ENCODE data around the gene SLC9A6.

The SLC9A6 gene

GRCh38 chrX:135985157-135985972, at the start of gene SLC9A6:
Gene SLC9A6, plus strand, starts transcription at chrX:135985435. Its CDS starts 224 bp downstream, at chrX:135985659.
- DNase-seq (peak; percentile 74), ATAC-seq (peak; percentile 91)

GRCh38 chrX:135944486-135944885, 40.7 kb upstream of the SLC9A6 start:
- DNase-seq (no peak), ATAC-seq (no peak)

GRCh38 chrX:135951291-135951690, 33.9 kb upstream of the SLC9A6 start:
- no peak for ATAC-seq
- no peak for DNase-seq

GRCh38 chrX:135973025-135973547, 12.1 kb upstream of the SLC9A6 start:
- DNase-seq (no peak), ATAC-seq (no peak)

GRCh38 chrX:135973548-135974278, 11.5 kb upstream of the SLC9A6 start, which contains the start of gene MMGT1:
Gene MMGT1, minus strand, starts transcription at chrX:135973988. Its CDS starts 313 bp downstream, at chrX:135973675.
- peak; percentile 81 for DNase-seq
- peak; percentile 93 for ATAC-seq

GRCh38 chrX:135974279-135974856, 10.9 kb upstream of the SLC9A6 start:
- peak; percentile 70 for DNase-seq
- peak; percentile 19 for ATAC-seq

GRCh38 chrX:135975421-135975820, 9.8 kb upstream of the SLC9A6 start:
- DNase-seq (no peak), ATAC-seq (no peak)

- ATAC-seq (no peak), DNase-seq (no peak)
These were observed 7.6 kb upstream of the SLC9A6 start for GRCh38 chrX:135977611-135978010.

- DNase-seq = no peak
- no peak for ATAC-seq
These were observed 4.2 kb upstream of the SLC9A6 start for GRCh38 chrX:135981010-135981409.

GRCh38 chrX:135981668-135982067, 3.6 kb upstream of the SLC9A6 start:
- DNase-seq (no peak), ATAC-seq (no peak)

GRCh38 chrX:135982860-135983259, 2.4 kb upstream of the SLC9A6 start:
- no peak for ATAC-seq
- no peak for DNase-seq

- no peak for ATAC-seq
These were observed 979 bp upstream of the SLC9A6 start for GRCh38 chrX:135984256-135984655.

GRCh38 chrX:135984791-135985156, 461 bp upstream of the SLC9A6 start:
- DNase-seq (no peak), ATAC-seq (peak; percentile 29)

More at GRCh38 chrX:135984256-135984655, 979 bp upstream of the SLC9A6 start:
- no peak for DNase-seq

GRCh38 chrX:135985973-135986310, 707 bp downstream of the SLC9A6 start:
- ATAC-seq (no peak), DNase-seq (no peak)

- ATAC-seq (no peak), DNase-seq (no peak)
These were observed 3.0 kb downstream of the SLC9A6 start for GRCh38 chrX:135988245-135988644.

GRCh38 chrX:136015016-136015415, 29.8 kb downstream of the SLC9A6 start:
- no peak for ATAC-seq
- DNase-seq = no peak

- ATAC-seq (no peak), DNase-seq (no peak)
These were observed 31.6 kb downstream of the SLC9A6 start for GRCh38 chrX:136016881-136017280.

GRCh38 chrX:136019226-136019625, 34.0 kb downstream of the SLC9A6 start:
- no peak for DNase-seq
- ATAC-seq = no peak

- DNase-seq (no peak), ATAC-seq (no peak)
These were observed 35.9 kb downstream of the SLC9A6 start for GRCh38 chrX:136021160-136021559.

GRCh38 chrX:136021903-136022302, 36.7 kb downstream of the SLC9A6 start:
- ATAC-seq = peak; percentile 61
- DNase-seq = no peak

- no peak for ATAC-seq
These were observed 39.9 kb downstream of the SLC9A6 start for GRCh38 chrX:136025091-136025490.

GRCh38 chrX:136028383-136028984, 43.2 kb downstream of the SLC9A6 start:
- no peak for DNase-seq
- no peak for ATAC-seq

More at GRCh38 chrX:136025091-136025490, 39.9 kb downstream of the SLC9A6 start:
- no peak for DNase-seq
